Neural progenitor cell (in vitro differentiated cells): ENCODE data around the gene SVOP.
"Not testable (repeated sequence)": the region's sequence is repeated elsewhere in the genome, so short reads cannot be mapped to it uniquely, and the experiment has no call there.

Source experiments
- EZH2 ChIP-seq: fragments of 200-600 bp; sonication (generic); IDR thresholded peaks from 2 replicates; pipeline ENCODE4 v1.6.1; 2017; ENCODE audit warnings: antibody characterized with exemption, mild to moderate bottlenecking, moderate library complexity
- EZH2phosphoT487 ChIP-seq: fragments of 200-600 bp; sonication (generic); IDR thresholded peaks from 2 replicates; pipeline ENCODE4 v1.6.1; 2017; ENCODE audit warnings: antibody characterized with exemption
- TF ChIP-seq, protein P1 (sequence below): fragments of 200-600 bp; sonication (generic); IDR thresholded peaks from 2 replicates; pipeline ENCODE4 v1.5.1; 2017; ENCODE audit warnings: antibody characterized with exemption, mild to moderate bottlenecking

DNA sequence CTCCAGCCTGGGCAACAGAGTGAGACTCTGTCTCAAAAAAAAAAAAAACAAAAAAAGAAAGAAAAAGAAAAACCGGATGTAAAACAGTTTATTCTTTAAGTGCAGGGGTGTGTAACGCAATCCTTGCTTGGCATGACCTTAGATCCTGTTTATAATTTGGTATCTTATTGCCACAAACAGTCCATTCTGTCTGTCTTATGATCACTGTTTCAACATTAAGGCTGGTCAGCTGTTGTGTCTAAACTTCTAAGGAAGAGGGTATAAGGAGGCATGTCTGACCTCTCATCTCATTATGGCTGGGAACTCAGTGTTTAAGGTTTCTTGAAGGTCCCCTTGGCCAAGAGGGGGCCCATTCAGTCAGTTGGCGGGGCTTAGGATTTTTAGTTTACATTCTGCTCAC is 27.8 kb upstream of the SVOP start:
- TF ChIP-seq, protein P1, sequence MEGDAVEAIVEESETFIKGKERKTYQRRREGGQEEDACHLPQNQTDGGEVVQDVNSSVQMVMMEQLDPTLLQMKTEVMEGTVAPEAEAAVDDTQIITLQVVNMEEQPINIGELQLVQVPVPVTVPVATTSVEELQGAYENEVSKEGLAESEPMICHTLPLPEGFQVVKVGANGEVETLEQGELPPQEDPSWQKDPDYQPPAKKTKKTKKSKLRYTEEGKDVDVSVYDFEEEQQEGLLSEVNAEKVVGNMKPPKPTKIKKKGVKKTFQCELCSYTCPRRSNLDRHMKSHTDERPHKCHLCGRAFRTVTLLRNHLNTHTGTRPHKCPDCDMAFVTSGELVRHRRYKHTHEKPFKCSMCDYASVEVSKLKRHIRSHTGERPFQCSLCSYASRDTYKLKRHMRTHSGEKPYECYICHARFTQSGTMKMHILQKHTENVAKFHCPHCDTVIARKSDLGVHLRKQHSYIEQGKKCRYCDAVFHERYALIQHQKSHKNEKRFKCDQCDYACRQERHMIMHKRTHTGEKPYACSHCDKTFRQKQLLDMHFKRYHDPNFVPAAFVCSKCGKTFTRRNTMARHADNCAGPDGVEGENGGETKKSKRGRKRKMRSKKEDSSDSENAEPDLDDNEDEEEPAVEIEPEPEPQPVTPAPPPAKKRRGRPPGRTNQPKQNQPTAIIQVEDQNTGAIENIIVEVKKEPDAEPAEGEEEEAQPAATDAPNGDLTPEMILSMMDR, result not testable (repeated sequence)
- not testable (repeated sequence) for TF ChIP-seq EZH2, EZH2phosphoT487
